SJCRH30 (cell line): Measurements from ENCODE around the gene RELL1. TPM values are rescaled to one million over a fixed set of nuclear protein-coding genes. Genes with fewer than 3 reads are reported as not detected.
A peak's percentile ranks its signal among the peaks of the same experiment; 100 is the strongest.

Experiments
- DNase-seq, 2 experiments: peaks; one replicate each; pipeline ENCODE4 v3.0.0-alpha.2; 2015 to 2020
- H3K27ac ChIP-seq: fragments of 250-450 bp; sonication (Bioruptor Pico); 2 replicates; pipeline ENCODE4 v1.5.1; 2020; ENCODE audit warnings: mild to moderate bottlenecking, moderate library complexity
- H3K27me3 ChIP-seq: fragments of 250-450 bp; sonication (Bioruptor Pico); 2 replicates; pipeline ENCODE4 v1.5.1; 2020; ENCODE audit warnings: mild to moderate bottlenecking, moderate library complexity
- H3K36me3 ChIP-seq: fragments of 250-450 bp; sonication (Bioruptor Pico); 2 replicates; pipeline ENCODE4 v1.5.1; 2020; ENCODE audit warnings: mild to moderate bottlenecking, moderate library complexity
- H3K4me1 ChIP-seq: fragments of 250-450 bp; sonication (Bioruptor Pico); 2 replicates; pipeline ENCODE4 v1.5.1; 2020; ENCODE audit warnings: mild to moderate bottlenecking, moderate library complexity
- H3K4me3 ChIP-seq: fragments of 250-450 bp; sonication (Bioruptor Pico); 2 replicates; pipeline ENCODE4 v1.5.1; 2020; ENCODE audit warnings: mild to moderate bottlenecking, moderate library complexity
- H3K9me3 ChIP-seq: fragments of 250-450 bp; sonication (Bioruptor Pico); replicated peaks from 2 replicates; pipeline ENCODE4 v1.5.1; 2020; ENCODE audit warnings: mild to moderate bottlenecking, moderate library complexity
- total RNA-seq: library from RNA; depleted of rRNA; stranded (reverse); fragments of >200 nt; shearing (Covaris generic); gene quantifications from 2 replicates; pipeline ENCODE4 v1.2.3, GENCODE V29; 2014

RELL1 gene
- total RNA-seq, 1 experiment from 2014 or later = 83.7 TPM

GRCh38 chr4:37625499-37625898, 60.7 kb downstream of the RELL1 start:
- H3K27ac ChIP-seq = no peak overlapping the region
- no peak overlapping the region for H3K4me3 ChIP-seq

GRCh38 chr4:37623940-37624339, 62.2 kb downstream of the RELL1 start:
- DNase-seq = no peak
- Histone ChIP-seq H3K36me3 (peaks cover 49% of the 10 kb centered on the region), H3K4me3 (no peak overlapping the region), H3K9me3 (no peaks in the 10 kb centered on the region), H3K27me3 (no peaks in the 10 kb centered on the region), H3K27ac (no peak overlapping the region), H3K4me1 (0 out of 2 replicates have a peak, but pooled peaks cover 4% of the 10 kb centered on the region)

More at GRCh38 chr4:37625499-37625898, 60.7 kb downstream of the RELL1 start:
- DNase-seq = no peak
- Histone ChIP-seq H3K9me3 (no peaks in the 10 kb centered on the region), H3K36me3 (peaks cover 37% of the 10 kb centered on the region), H3K4me1 (0 out of 2 replicates have a peak, but pooled peaks cover 4% of the 10 kb centered on the region), H3K27me3 (no peaks in the 10 kb centered on the region)

GRCh38 chr4:37623125-37623524, 63.1 kb downstream of the RELL1 start:
- H3K9me3 ChIP-seq = no peaks in the 10 kb centered on the region
- no peak overlapping the region for H3K27ac ChIP-seq
- H3K27me3 ChIP-seq = no peaks in the 10 kb centered on the region
- H3K4me3 ChIP-seq = no peak overlapping the region
- H3K36me3 ChIP-seq = peaks cover 47% of the 10 kb centered on the region
- DNase-seq = no peak
- H3K4me1 ChIP-seq = 0 out of 2 replicates have a peak, but pooled peaks cover 4% of the 10 kb centered on the region

- no peak overlapping the region for H3K27ac ChIP-seq
- peaks cover 38% of the 10 kb centered on the region for H3K36me3 ChIP-seq
- no peak overlapping the region for H3K4me3 ChIP-seq
- H3K27me3 ChIP-seq = no peaks in the 10 kb centered on the region
- DNase-seq = no peak
- H3K4me1 ChIP-seq = 0 out of 2 replicates have a peak, but pooled peaks cover 4% of the 10 kb centered on the region
- H3K9me3 ChIP-seq = no peaks in the 10 kb centered on the region
These were observed 66.0 kb downstream of the RELL1 start for GRCh38 chr4:37620176-37620575.

- no peak for DNase-seq
- H3K9me3 ChIP-seq = no peaks in the 10 kb centered on the region
- peaks cover 37% of the 10 kb centered on the region for H3K36me3 ChIP-seq
- H3K4me3 ChIP-seq = no peak overlapping the region
- no peaks in the 10 kb centered on the region for H3K27me3 ChIP-seq
- H3K4me1 ChIP-seq = no peaks in the 10 kb centered on the region
- H3K27ac ChIP-seq = no peak overlapping the region
These were observed 70.5 kb downstream of the RELL1 start for GRCh38 chr4:37615720-37616063.

- DNase-seq = no peak
- no peaks in the 10 kb centered on the region for H3K9me3 ChIP-seq
- H3K4me1 ChIP-seq = no peaks in the 10 kb centered on the region
- H3K27me3 ChIP-seq = no peaks in the 10 kb centered on the region
- no peak overlapping the region for H3K27ac ChIP-seq
- no peak overlapping the region for H3K4me3 ChIP-seq
- H3K36me3 ChIP-seq = peaks cover 36% of the 10 kb centered on the region
These were observed 71.0 kb downstream of the RELL1 start for GRCh38 chr4:37615059-37615719.

GRCh38 chr4:37612811-37613210, 73.4 kb downstream of the RELL1 start:
- H3K36me3 ChIP-seq = peaks cover 31% of the 10 kb centered on the region
- no peak overlapping the region for H3K27ac ChIP-seq
- DNase-seq = no peak

GRCh38 chr4:37609626-37610025, 76.5 kb downstream of the RELL1 start:
- no peaks in the 10 kb centered on the region for H3K4me1 ChIP-seq
- H3K36me3 ChIP-seq = peaks cover 29% of the 10 kb centered on the region
- H3K27me3 ChIP-seq = no peaks in the 10 kb centered on the region
- DNase-seq = no peak
- no peak overlapping the region for H3K27ac ChIP-seq
- H3K9me3 ChIP-seq = no peaks in the 10 kb centered on the region
- H3K4me3 ChIP-seq = no peak overlapping the region

More at GRCh38 chr4:37612811-37613210, 73.4 kb downstream of the RELL1 start:
- H3K9me3 ChIP-seq = no peaks in the 10 kb centered on the region
- H3K27me3 ChIP-seq = no peaks in the 10 kb centered on the region
- H3K4me1 ChIP-seq = no peaks in the 10 kb centered on the region
- no peak overlapping the region for H3K4me3 ChIP-seq

- no peaks in the 10 kb centered on the region for H3K27me3 ChIP-seq
- no peaks in the 10 kb centered on the region for H3K9me3 ChIP-seq
- peaks cover 14% of the 10 kb centered on the region for H3K36me3 ChIP-seq
- H3K4me3 ChIP-seq = no peak overlapping the region
- no peaks in the 10 kb centered on the region for H3K4me1 ChIP-seq
- DNase-seq = no peak
- no peak overlapping the region for H3K27ac ChIP-seq
These were observed 79.2 kb downstream of the RELL1 start for GRCh38 chr4:37607018-37607417.

GRCh38 chr4:37605843-37606565, 80.2 kb downstream of the RELL1 start:
- H3K27me3 ChIP-seq = no peaks in the 10 kb centered on the region
- no peaks in the 10 kb centered on the region for H3K4me1 ChIP-seq
- H3K4me3 ChIP-seq = no peak overlapping the region
- no peak overlapping the region for H3K27ac ChIP-seq
- no peak for DNase-seq
- no peaks in the 10 kb centered on the region for H3K9me3 ChIP-seq
- peaks cover 14% of the 10 kb centered on the region for H3K36me3 ChIP-seq

- H3K36me3 ChIP-seq = peaks cover 5% of the 10 kb centered on the region
- no peak overlapping the region for H3K27ac ChIP-seq
- DNase-seq = no peak
- no peaks in the 10 kb centered on the region for H3K27me3 ChIP-seq
- H3K9me3 ChIP-seq = no peaks in the 10 kb centered on the region
- H3K4me1 ChIP-seq = no peaks in the 10 kb centered on the region
- no peak overlapping the region for H3K4me3 ChIP-seq
These were observed 81.7 kb downstream of the RELL1 start for GRCh38 chr4:37604461-37604860.

GRCh38 chr4:37603711-37604110, 82.5 kb downstream of the RELL1 start:
- Histone ChIP-seq H3K4me3 (no peak overlapping the region), H3K9me3 (no peaks in the 10 kb centered on the region), H3K27me3 (no peaks in the 10 kb centered on the region), H3K36me3 (no peaks in the 10 kb centered on the region; the same call in 1 of the 2 replicates), H3K27ac (no peak overlapping the region), H3K4me1 (no peaks in the 10 kb centered on the region)
- no peak for DNase-seq

GRCh38 chr4:37603070-37603468, 83.1 kb downstream of the RELL1 start:
- peak; percentile 77 to 89 for DNase-seq
- no peaks in the 10 kb centered on the region for H3K27me3 ChIP-seq
- no peaks in the 10 kb centered on the region for H3K9me3 ChIP-seq
- no peaks in the 10 kb centered on the region for H3K4me1 ChIP-seq
- no peaks in the 10 kb centered on the region for H3K36me3 ChIP-seq
- no peak overlapping the region for H3K27ac ChIP-seq
- H3K4me3 ChIP-seq = no peak overlapping the region

- H3K27me3 ChIP-seq = no peaks in the 10 kb centered on the region
These were observed 83.6 kb downstream of the RELL1 start for GRCh38 chr4:37602454-37603069.

GRCh38 chr4:37601531-37601930, 84.6 kb downstream of the RELL1 start:
- Histone ChIP-seq H3K4me3 (no peak overlapping the region), H3K4me1 (no peaks in the 10 kb centered on the region; the same call in 1 of the 2 replicates), H3K27me3 (no peaks in the 10 kb centered on the region), H3K9me3 (no peaks in the 10 kb centered on the region), H3K36me3 (no peaks in the 10 kb centered on the region), H3K27ac (no peak overlapping the region)
- DNase-seq = no peak

More at GRCh38 chr4:37602454-37603069, 83.6 kb downstream of the RELL1 start:
- Histone ChIP-seq H3K36me3 (no peaks in the 10 kb centered on the region), H3K27ac (no peak overlapping the region), H3K4me3 (no peak overlapping the region), H3K9me3 (no peaks in the 10 kb centered on the region), H3K4me1 (no peaks in the 10 kb centered on the region)
- no peak for DNase-seq
